BLaER1 (cell line): Measurements from ENCODE around the gene OR9A4.
"Not testable (repeated sequence)": the region's sequence is repeated elsewhere in the genome, so short reads cannot be mapped to it uniquely, and the experiment has no call there.

Experiments used
- H3K27ac ChIP-seq: shearing (Covaris generic); formaldehyde crosslinking; 2 replicates; pipeline ENCODE4 v1.8.1; 2022
- H3K27me3 ChIP-seq: shearing (Covaris generic); formaldehyde crosslinking; 2 replicates; pipeline ENCODE4 v1.8.1; 2022
- H3K36me3 ChIP-seq: shearing (Covaris generic); formaldehyde crosslinking; 2 replicates; pipeline ENCODE4 v1.8.1; 2022
- H3K4me1 ChIP-seq: shearing (Covaris generic); formaldehyde crosslinking; 2 replicates; pipeline ENCODE4 v1.8.1; 2022
- H3K4me2 ChIP-seq: shearing (Covaris generic); formaldehyde crosslinking; 2 replicates; pipeline ENCODE4 v1.8.1; 2022
- H3K4me3 ChIP-seq: shearing (Covaris generic); formaldehyde crosslinking; 2 replicates; pipeline ENCODE4 v1.8.1; 2022
- H3K9ac ChIP-seq: shearing (Covaris generic); formaldehyde crosslinking; 2 replicates; pipeline ENCODE4 v1.8.1; 2022
- H3K9me3 ChIP-seq: shearing (Covaris generic); formaldehyde crosslinking; 2 replicates; pipeline ENCODE4 v1.8.1; 2022
- H4K20me1 ChIP-seq: shearing (Covaris generic); formaldehyde crosslinking; 2 replicates; pipeline ENCODE4 v1.8.1; 2022
- Cebpa-rat ChIP-seq: shearing (Covaris generic); IDR thresholded peaks from 2 replicates; pipeline ENCODE4 v1.8.1; 2022

OR9A4 gene

GRCh38 chr7:141891336-141891735, 24.9 kb upstream of the OR9A4 start:
- H3K4me1 ChIP-seq: no peaks in the 10 kb centered on the region
- H3K9ac ChIP-seq: no peak overlapping the region
- no peak for TF ChIP-seq Cebpa-rat
- no peaks in the 10 kb centered on the region for H3K27me3 ChIP-seq
- H3K36me3 ChIP-seq: no peaks in the 10 kb centered on the region
- H3K9me3 ChIP-seq: no peaks in the 10 kb centered on the region
- H4K20me1 ChIP-seq: no peaks in the 10 kb centered on the region
- no peak overlapping the region for H3K4me2 ChIP-seq
- no peak overlapping the region for H3K4me3 ChIP-seq
- no peak overlapping the region for H3K27ac ChIP-seq

- not testable (repeated sequence) for H3K27ac ChIP-seq
Measured at GRCh38 chr7:141899366-141899765, 16.8 kb upstream of the OR9A4 start.

GRCh38 chr7:141906285-141906684, 9.9 kb upstream of the OR9A4 start:
- Histone ChIP-seq H3K4me1 (peaks cover 7% of the 10 kb centered on the region), H3K9ac (no peak overlapping the region), H3K4me3 (no peak overlapping the region), H4K20me1 (no peaks in the 10 kb centered on the region), H3K4me2 (no peak overlapping the region), H3K27me3 (no peaks in the 10 kb centered on the region), H3K27ac (no peak overlapping the region), H3K9me3 (no peaks in the 10 kb centered on the region), H3K36me3 (no peaks in the 10 kb centered on the region)
- no peak for TF ChIP-seq Cebpa-rat

More at GRCh38 chr7:141899366-141899765, 16.8 kb upstream of the OR9A4 start:
- H3K4me1 ChIP-seq, H4K20me1 ChIP-seq, H3K9ac ChIP-seq, H3K9me3 ChIP-seq, H3K27me3 ChIP-seq, H3K4me2 ChIP-seq, H3K36me3 ChIP-seq, H3K4me3 ChIP-seq: not testable (repeated sequence)

- H3K36me3 ChIP-seq: no peaks in the 10 kb centered on the region
- H3K9ac ChIP-seq: no peak overlapping the region
- no peaks in the 10 kb centered on the region for H3K27me3 ChIP-seq
- no peak for TF ChIP-seq Cebpa-rat
- no peak overlapping the region for H3K4me2 ChIP-seq
- H3K4me3 ChIP-seq: no peak overlapping the region
- no peak overlapping the region for H3K27ac ChIP-seq
- peaks cover 7% of the 10 kb centered on the region for H3K4me1 ChIP-seq
- H3K9me3 ChIP-seq: no peaks in the 10 kb centered on the region
- no peaks in the 10 kb centered on the region for H4K20me1 ChIP-seq
Measured at GRCh38 chr7:141911391-141911790, 4.8 kb upstream of the OR9A4 start.

- no peak overlapping the region for H3K9ac ChIP-seq
- H3K4me3 ChIP-seq: no peak overlapping the region
- no peak for TF ChIP-seq Cebpa-rat
- H3K9me3 ChIP-seq: no peaks in the 10 kb centered on the region
- no peak overlapping the region for H3K27ac ChIP-seq
- no peaks in the 10 kb centered on the region for H3K36me3 ChIP-seq
- H3K4me1 ChIP-seq: peaks cover 5% of the 10 kb centered on the region
- no peaks in the 10 kb centered on the region for H4K20me1 ChIP-seq
- H3K4me2 ChIP-seq: no peak overlapping the region
- H3K27me3 ChIP-seq: no peaks in the 10 kb centered on the region
Measured at GRCh38 chr7:141915565-141915964, 634 bp upstream of the OR9A4 start.

GRCh38 chr7:141920281-141920680, 4.1 kb downstream of the OR9A4 start:
- Histone ChIP-seq H4K20me1 (no peaks in the 10 kb centered on the region), H3K27ac (no peak overlapping the region), H3K4me3 (no peak overlapping the region), H3K4me2 (no peak overlapping the region), H3K4me1 (no peaks in the 10 kb centered on the region), H3K9ac (no peak overlapping the region), H3K9me3 (no peaks in the 10 kb centered on the region), H3K36me3 (no peaks in the 10 kb centered on the region), H3K27me3 (no peaks in the 10 kb centered on the region)
- TF ChIP-seq Cebpa-rat: no peak

GRCh38 chr7:141928146-141928844, 12.1 kb downstream of the OR9A4 start:
- Histone ChIP-seq H3K27ac (no peak overlapping the region), H3K36me3 (no peaks in the 10 kb centered on the region), H3K4me2 (0 out of 2 replicates have a peak overlapping the region, but pooled peaks have one; percentile 5), H4K20me1 (no peaks in the 10 kb centered on the region), H3K27me3 (no peaks in the 10 kb centered on the region), H3K9me3 (0 out of 2 replicates have a peak, but pooled peaks cover 3% of the 10 kb centered on the region), H3K9ac (no peak overlapping the region), H3K4me3 (no peak overlapping the region), H3K4me1 (peaks cover 6% of the 10 kb centered on the region; the same call in 1 of the 2 replicates)
- TF ChIP-seq Cebpa-rat: no peak

- no peak overlapping the region for H3K9ac ChIP-seq
- no peaks in the 10 kb centered on the region for H3K27me3 ChIP-seq
- no peaks in the 10 kb centered on the region for H3K36me3 ChIP-seq
- H3K4me3 ChIP-seq: no peak overlapping the region
- H3K4me1 ChIP-seq: peaks cover 6% of the 10 kb centered on the region; the same call in 1 of the 2 replicates
- no peak for TF ChIP-seq Cebpa-rat
- 0 out of 2 replicates have a peak, but pooled peaks cover 3% of the 10 kb centered on the region for H3K9me3 ChIP-seq
- H4K20me1 ChIP-seq: no peaks in the 10 kb centered on the region
- no peak overlapping the region for H3K4me2 ChIP-seq
- no peak overlapping the region for H3K27ac ChIP-seq
Measured at GRCh38 chr7:141928845-141929195, 12.6 kb downstream of the OR9A4 start.

GRCh38 chr7:141930211-141930610, 14.0 kb downstream of the OR9A4 start:
- 0 out of 2 replicates have a peak, but pooled peaks cover 3% of the 10 kb centered on the region for H3K9me3 ChIP-seq
- no peak for TF ChIP-seq Cebpa-rat
- peaks cover 6% of the 10 kb centered on the region; the same call in 1 of the 2 replicates for H3K4me1 ChIP-seq
- no peak overlapping the region for H3K4me3 ChIP-seq
- no peak overlapping the region for H3K9ac ChIP-seq
- H3K4me2 ChIP-seq: no peak overlapping the region
- H3K27me3 ChIP-seq: no peaks in the 10 kb centered on the region
- no peaks in the 10 kb centered on the region for H4K20me1 ChIP-seq
- no peaks in the 10 kb centered on the region for H3K36me3 ChIP-seq
- H3K27ac ChIP-seq: no peak overlapping the region

GRCh38 chr7:141941075-141941474, 24.9 kb downstream of the OR9A4 start:
- Histone ChIP-seq H3K9me3 (peaks cover 12% of the 10 kb centered on the region), H3K4me1 (no peaks in the 10 kb centered on the region), H4K20me1 (no peaks in the 10 kb centered on the region), H3K27ac (no peak overlapping the region), H3K36me3 (no peaks in the 10 kb centered on the region), H3K27me3 (no peaks in the 10 kb centered on the region), H3K4me2 (no peak overlapping the region), H3K4me3 (no peak overlapping the region), H3K9ac (no peak overlapping the region)
- no peak for TF ChIP-seq Cebpa-rat

GRCh38 chr7:141943846-141944245, 27.6 kb downstream of the OR9A4 start:
- H3K27ac ChIP-seq: no peak overlapping the region
- H3K4me2 ChIP-seq: no peak overlapping the region
- H3K9ac ChIP-seq: no peak overlapping the region
- H4K20me1 ChIP-seq: no peaks in the 10 kb centered on the region
- peaks cover 12% of the 10 kb centered on the region for H3K9me3 ChIP-seq
- no peak overlapping the region for H3K4me3 ChIP-seq
- H3K4me1 ChIP-seq: no peaks in the 10 kb centered on the region
- no peaks in the 10 kb centered on the region for H3K36me3 ChIP-seq
- no peaks in the 10 kb centered on the region for H3K27me3 ChIP-seq
- no peak for TF ChIP-seq Cebpa-rat
